SKM-1 (cell line): ENCODE results near the gene PDE10A.
"Not testable (repeated sequence)": the region's sequence is repeated elsewhere in the genome, so short reads cannot be mapped to it uniquely, and the experiment has no call there.

Experiments
- DNase-seq: peaks from one replicate; lab custom pipeline; 2025; ENCODE audit not compliant: unreplicated experiment; lab: John Stamatoyannopoulos, UW

PDE10A gene

DNA sequence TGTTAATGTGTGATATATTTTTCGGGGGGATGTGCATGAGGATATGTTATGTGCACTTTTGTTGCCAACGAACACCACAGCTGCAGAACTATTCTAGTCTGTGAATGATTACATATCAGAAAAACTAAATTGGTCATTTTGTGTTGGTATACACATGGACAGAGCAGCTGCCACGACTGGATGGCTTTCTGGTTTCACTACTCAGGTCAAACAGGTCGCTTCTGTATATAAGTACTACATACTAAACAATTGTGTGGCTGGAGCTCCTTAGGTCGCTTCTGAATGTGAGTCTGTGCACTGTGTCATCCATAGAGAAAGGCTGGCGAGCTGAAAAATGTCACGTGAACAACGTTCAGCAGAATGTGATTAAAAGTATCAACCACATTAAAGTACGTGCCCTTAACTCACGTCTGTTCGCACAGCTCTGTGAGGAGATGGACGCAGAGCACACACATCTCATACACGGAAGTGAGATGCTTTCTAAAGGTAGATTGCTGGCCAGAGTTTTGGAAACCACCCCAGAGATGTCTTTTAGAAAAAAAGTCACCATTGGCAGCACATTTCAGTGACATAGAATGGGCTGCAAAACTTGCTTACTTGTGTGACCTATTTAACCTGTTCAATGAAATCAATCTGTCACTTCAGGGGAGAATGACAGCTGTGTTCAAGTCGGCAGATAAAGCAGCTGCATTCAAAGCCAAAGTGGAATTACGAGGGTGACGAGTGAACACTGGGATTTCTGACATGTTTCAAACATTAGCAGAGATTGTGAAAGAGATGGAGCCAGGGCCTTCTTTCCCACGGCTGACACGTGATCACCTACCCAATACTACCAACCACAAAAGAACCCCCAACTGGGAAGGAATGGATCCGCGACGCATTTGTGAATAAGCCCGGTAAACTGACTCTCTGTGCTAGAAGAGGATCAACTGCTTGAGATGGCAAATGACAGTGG, 176.6 kb downstream of the PDE10A start:
- DNase-seq: no peak

DNA sequence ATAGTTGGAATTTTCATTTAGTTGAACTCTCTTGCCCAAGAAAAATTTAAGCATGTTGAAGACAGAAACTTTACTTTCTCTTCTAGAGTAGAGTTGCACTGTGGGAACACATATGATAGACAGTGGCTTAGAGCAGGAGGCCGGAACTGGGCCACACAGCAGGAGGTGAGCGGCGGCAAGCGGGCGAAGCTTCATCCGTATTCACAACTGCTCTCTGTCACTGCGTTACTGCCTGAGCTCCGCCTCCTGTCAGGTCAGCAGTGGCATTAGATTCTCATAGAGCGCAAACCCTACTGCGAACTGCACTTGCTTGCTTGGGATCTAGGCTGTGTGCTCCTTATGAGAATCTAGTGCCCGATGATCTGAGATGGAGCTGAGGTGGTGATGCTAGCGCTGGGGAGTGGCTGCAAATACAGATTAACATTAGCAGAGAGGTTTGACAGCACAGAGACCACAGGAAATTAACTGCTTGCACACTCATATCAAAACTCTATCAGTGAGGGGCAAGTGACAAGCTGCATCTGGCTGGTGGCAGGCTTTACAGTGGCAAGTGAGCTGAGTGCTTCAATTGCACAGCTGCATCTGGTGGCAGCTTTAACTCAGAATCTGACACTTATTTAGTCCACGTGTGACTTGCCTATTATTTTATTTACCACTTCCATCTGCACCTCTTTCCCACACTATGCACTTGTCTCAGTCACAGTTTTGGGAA, 178.7 kb downstream of the PDE10A start:
- DNase-seq: no peak

DNA sequence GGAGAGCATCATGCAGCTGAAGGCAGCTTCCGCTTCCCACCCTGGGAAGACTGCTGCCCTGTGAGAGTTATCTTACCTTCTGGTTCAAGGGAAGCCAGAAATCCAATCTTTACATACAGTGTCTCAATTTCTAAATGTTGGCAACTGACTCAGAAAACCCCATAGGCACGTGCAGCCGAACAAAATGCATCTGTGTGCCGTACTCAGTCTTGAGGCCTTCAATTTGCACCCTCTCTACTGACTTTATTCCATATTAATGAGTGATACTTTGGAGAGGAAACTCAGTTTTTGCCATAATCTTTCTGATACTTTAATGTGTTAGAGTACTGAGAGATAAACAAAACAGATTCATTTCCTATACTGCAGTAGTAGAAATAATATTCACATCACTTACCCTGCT, 181.1 kb downstream of the PDE10A start:
- DNase-seq: no peak

DNA sequence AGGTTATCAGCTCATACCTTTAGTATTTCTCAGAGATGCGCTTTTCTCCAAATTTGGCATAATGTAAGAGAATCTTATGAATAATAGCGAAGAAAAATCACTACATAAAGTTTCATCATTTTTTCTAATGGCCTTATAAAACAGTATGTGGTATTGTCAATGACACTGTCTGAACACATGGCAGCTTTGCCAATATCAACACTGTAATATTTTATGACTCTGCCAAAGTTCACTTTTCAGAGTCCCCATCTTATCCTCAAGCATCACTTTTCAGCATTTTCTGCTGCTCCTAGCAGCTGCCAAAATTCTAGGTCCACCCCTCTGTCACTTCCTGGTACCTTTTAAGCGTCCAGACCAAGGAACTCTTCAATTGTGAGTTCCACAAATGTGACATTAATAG, 182.1 kb downstream of the PDE10A start:
- no peak for DNase-seq

DNA sequence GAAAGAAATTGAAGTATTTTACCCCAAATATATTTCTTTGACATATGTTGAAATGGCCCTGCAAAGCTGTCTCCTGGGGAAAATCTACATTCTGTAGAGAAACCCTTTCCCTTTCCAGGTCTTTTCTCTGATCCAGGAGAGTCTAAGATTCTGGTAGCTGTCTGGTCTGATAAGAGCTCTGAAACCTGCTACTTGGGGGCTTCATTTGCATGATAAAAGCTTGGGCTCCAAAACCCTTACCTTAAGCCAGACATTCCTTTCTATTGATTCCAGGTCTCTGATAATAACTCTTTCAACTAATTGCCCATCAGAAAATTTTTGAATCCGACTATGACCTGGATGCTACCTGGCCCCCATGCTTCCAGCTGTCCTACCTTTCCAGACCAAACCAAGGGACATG, 184.5 kb downstream of the PDE10A start:
- no peak for DNase-seq

DNA sequence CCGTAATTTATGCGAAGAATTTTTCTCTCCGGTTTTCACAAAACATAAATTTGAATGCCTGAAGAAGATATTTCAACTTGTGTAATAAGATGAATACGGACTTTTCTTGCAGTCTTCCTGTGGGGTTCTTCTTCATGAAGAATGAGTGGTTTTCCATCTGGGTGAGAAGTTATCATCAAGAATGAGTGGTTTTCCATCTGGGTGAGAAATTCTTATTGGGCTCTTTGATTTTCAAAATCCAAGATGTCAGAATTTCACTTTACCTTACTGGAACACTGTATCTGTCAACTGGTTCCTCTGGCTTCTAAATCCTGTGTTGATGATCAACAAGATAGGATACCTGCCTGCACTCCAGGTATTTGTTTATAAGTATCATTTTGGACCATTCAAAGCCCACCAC, 193.6 kb downstream of the PDE10A start:
- DNase-seq: no peak

DNA sequence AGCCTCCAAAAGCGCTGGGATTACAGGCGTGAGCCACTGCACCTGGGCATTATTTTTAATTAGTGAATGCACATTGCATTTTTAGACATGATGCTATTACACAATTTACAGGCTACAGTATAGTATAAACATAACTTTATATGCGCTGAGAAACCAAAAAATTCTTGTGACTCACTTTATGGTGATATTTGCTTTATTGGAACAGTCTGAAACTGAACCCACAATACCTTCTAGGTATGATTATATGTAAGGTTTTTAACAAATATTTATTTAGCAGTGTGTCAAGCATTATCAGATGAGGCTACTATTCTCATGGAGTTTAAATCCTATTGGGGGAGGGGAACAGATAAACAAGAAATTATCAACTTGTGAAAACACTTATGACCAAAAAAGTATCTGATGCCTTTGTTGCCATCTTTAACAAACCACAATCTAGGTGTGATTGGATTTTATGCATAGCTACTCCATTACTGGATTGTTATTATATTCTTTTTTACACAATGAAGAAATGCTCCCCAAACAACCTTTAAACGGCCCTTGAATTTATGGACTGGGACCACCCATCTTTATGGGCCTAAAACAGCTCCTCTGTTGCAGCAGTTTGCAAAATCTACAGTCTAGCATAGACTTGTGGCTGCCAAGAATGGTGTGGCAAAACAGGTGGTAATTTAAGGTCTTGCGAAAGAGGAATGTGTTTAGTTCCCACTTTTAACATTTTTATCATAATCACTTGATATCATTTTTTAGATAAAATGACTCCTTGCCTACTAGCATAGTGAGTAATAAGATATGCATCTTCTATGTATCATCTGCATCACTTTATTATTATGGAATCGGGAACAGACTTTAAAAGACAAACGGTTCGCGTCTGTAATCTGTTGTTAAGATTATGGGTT, 194.5 kb downstream of the PDE10A start:
- no peak for DNase-seq

DNA sequence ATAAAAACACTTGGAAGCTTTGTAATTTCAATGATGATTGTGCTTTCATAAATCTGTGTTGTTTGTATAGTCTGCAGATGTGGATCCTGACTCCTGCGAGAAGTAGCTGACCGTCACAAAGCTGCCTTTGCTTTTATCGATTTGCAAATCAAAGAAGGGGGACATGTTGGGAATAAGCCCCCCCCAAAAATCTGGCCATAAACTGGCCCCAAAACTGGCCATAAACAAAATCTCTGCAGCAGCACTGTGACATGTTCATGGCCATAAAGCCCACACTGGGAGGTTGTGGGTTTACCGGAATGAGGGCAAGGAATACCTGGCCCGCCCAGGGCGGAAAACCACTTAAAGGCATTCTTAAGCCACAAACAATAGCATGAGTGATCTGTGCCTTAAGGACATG, 199.5 kb downstream of the PDE10A start:
- not testable (repeated sequence) for DNase-seq

DNA sequence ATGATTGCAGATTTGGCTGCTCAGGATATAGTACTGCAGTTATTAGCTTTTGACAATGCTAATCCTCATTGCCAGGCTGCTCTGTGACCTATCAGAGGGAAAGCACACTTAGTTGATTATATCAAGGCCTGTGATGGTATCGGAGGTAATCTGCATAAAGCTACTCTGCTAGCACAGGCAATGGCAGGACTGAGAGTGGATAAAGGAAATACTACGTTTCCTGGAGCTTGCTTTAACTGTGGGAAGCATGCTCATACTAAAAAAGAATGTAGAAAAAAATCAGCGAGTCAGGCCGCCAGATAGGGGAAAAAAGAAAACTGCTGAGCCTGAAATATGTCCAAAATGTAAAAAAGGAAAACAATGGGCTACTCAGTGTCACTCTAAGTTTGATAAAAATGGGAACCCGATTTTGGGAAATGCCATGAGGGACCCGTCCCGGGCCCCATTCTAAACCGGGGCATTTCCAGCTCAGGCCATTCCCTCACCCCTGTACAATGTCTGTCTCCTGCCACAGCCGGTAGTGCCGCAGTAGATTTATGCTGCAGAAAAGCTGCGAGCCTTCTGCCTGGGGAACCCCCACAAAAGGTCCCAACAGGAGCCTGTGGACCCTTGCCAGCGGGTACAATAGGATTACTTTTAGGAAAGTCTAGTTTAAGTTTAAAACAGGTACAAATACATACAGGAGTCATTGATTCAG, 203.3 kb downstream of the PDE10A start:
- DNase-seq: not testable (repeated sequence)

DNA sequence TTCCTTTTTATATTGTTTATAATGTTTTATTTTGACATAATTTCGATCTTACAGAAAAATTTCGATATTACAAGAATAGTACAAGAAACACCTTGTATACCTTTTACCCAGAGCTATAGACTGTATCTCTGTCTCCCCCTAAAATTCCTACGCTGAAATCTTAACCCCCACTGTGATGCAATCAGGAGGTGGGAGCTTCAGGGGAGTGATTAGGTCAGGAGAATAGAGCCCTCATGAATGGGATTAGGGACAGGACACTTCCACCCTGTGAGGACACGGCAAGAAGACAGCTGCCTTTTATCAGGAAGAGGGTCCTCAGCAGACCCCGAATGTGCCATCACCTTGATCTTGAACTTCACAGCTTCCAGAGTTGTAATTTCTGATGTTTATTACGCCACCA, 204.9 kb downstream of the PDE10A start:
- no peak for DNase-seq

DNA sequence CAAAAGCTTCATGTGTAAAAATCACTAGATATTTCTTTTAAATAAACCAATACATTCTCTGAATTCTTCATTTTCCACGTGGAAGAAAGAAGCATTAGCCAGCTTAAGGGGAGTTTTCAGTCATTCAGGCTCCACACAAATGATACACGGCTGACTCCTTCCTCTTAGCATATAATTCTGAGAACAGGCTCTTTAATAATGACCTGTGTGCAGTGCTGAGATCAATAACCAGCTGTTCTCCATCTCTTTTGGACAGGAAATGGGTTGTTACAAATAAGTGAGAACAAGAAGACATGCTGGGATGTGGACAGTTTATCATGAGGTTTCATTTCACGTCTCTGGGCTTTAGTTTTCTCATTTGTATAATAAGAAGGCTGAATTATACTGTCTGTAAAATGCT, 206.8 kb downstream of the PDE10A start:
- no peak for DNase-seq

DNA sequence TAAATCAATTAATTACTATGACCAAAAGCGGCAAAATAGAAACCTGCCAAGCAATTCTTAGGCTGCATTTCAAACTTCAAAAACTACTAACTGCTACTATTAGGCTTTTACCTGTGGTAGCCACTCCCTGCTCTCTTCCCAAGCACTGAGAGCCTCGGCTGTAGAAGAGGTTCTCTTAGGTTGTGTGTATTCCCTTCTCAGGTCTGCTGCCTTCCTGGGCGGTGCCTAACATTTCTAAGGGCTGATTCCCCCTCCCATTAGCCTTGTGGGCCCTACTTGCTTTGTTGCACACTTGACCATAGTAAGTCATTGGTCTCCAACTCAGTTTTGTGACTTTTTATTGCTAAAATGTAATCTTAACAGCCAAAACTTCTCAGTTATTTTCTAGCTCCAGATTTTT, 207.6 kb downstream of the PDE10A start:
- DNase-seq: no peak

DNA sequence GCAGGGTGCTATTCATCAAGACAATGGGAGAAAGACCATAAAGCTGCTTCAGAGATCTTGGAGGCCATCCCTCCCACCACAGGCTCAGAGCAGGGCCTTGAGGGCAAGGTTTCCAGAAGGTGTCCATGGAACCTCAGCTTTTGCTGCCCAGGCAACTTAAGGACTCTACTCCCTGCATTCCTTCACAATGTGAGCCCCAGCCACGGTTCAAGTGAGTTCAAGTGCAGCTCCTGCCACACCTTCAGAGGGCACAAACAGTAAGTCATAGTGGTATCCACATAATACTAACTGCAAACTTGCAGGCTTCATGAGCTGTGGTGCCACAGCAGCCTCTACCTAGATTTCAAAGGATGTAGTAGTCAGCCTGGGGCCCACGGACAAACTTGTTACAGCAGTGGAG, 209.6 kb downstream of the PDE10A start:
- DNase-seq: no peak

DNA sequence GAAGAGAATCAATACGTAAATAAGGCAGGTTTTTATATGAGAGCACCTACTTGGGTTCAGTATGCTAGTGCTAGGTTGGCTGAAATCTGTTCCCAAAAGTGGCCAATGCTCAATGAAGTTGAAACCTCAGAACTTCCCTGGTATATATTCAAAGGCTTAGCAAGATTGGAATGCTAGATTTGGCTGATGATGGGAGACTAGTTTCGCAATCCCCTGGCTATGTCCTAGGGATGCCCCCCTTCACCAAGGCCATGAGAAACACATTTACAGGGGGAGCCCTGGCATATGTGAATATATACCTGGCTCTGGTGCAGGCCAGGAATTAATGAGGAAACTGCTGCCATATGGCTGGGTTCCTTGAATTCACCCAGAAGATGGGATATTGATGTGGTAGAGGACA, 211.2 kb downstream of the PDE10A start:
- no peak for DNase-seq

DNA sequence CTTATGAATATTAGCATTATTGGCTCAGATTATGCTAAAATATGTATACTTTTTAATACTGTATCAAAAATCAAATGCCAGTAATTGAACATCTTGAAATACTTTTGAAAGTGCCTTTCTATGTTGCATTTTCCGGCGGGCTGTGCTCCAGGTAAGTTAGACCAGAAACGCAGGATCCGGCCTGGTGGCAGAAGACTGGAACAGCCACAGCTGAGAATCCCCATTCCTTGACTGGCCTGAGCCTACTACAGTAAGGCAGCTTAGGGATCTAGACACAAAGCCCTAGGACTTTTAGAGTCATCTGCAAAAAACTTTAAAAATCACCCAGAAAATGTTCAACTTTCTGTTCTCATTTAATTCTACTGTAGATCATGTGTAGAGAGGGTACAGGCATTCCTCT, 214.8 kb downstream of the PDE10A start:
- no peak for DNase-seq

DNA sequence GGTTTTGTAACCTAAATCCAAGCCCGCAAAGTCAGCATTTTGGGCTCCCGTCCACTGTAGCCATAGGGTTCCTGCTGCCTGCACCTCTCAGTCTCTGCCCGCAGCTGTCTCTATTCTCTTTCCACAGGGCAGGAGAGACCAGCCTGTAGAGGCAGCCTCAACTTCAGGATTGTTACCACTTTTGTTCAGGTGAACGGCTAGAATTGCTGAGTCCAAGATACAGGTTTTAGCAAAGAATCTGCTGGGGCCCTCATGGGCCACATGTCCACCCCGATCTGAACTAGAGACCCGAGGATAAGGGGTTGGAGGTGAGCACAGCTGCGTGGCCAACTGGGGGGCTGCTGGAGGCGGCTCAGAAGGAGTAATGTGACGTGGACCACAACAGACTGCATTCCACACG, 215.9 kb downstream of the PDE10A start:
- no peak for DNase-seq

DNA sequence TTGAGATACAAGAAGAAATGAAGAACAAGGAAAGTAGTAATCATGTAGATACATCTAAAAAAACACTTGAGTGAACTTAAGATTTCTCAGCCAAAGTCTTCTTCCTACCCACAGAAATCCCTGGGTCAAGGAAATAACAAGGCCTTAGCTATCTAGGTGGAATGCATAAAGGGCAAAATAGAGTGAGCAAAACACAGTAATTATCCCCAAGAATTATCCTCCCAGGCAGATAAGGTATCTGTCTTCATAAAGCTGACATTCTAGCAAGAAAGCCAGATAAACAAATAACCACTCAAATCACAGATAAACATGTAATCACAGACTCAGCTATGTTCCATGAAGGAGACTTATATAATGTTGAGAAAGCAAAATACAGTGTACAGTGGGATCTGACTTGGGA, 216.7 kb downstream of the PDE10A start:
- DNase-seq: no peak

DNA sequence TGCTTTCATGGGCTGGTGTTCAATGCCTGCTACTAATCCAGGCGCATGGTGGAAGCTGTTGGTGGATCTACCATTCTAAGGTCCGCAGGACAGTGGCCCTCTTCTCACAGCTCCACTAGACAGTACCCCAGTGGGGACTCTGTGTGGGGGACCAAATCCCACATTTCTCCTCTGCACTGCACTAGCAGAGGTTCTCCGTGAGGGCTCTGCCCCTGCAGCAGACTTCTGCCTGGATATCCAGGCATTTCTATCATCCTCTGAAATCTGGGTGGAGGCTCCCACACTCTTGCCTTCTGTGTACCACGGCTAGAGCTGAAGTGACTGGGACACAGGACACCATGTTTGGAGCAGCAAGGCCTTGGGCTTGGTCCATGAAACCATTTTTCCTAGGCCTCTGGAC, 219.6 kb downstream of the PDE10A start:
- no peak for DNase-seq

DNA sequence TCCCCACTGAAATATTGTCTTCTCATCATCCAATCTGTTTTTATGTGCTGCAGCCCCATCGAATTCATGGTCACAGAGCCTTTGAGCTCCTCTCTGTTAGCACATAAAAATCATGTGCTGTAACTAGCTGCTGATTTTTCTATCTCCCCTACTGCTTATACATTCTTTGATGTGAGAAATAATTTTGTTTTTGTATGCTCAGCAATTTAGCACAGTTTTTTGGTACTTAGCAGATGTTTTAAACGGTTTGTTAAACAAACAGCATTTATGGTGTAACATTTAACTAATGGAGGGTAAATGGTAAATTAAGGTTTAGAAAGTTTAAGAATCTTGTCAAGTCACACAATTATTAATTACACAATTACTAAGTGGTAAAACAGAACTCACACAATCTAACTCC, 221.9 kb downstream of the PDE10A start:
- no peak for DNase-seq

DNA sequence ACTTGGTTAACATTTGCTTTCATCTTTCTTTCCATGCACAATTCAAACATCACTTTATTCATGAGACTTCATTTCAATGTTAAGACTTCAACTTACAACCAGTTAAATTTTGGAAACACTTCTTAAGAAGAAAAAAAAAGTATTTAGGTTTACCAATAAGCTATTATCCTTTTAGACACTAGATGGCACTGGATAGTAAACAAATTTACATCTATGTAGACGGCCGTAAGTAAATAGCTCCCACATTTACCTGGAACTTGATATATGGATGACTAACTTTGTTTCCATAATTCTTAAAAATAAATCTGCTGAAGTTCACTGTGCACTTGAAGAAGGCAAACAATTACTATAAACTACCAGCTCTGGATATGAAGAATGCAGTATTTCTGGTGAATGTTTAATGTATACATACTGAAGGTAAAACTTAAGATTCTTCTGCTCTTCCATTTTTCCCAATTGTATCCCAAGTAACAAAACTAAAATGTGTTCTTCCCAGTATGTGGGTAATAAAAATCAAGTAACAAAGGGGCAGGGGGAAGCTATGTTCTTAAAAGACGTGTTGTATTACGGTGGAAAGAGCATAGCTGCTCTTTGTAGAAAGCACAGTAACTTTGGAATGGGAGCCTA, 223.0 kb downstream of the PDE10A start:
- DNase-seq: peak; percentile 7
